GM12873 (cell line): ENCODE results near the gene NSUN5.

Experiments
- CTCF ChIP-seq: IDR thresholded peaks from 2 replicates; pipeline ENCODE4 v1.5.1; 2012; ENCODE audit warnings: low read depth, mild to moderate bottlenecking, moderate library complexity, low read length, control low read depth; ENCODE audit not compliant: insufficient read depth; ENCODE audit errors: missing control alignments

NSUN5 gene

DNA sequence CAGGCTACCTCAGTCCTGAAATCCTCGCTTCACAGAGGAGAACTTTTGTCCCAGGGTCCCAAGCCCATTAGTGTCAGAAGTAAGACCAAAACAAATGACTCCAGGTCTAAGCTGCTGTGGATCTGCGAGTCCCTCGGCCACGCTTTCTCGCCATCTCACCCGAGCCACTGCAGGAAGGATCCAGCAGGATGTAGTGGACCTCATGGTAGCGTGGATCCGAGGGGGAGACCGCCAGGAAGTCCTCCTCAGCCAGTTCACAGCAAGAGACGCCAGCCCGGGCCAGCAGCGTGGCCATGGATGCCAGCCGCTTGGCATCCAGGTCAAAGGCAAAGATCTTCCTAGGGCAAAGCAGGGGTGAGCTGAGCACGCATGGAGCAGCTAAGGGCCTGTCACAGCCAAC is 4.6 kb downstream of the NSUN5 start:
- TF ChIP-seq CTCF: no peak

DNA sequence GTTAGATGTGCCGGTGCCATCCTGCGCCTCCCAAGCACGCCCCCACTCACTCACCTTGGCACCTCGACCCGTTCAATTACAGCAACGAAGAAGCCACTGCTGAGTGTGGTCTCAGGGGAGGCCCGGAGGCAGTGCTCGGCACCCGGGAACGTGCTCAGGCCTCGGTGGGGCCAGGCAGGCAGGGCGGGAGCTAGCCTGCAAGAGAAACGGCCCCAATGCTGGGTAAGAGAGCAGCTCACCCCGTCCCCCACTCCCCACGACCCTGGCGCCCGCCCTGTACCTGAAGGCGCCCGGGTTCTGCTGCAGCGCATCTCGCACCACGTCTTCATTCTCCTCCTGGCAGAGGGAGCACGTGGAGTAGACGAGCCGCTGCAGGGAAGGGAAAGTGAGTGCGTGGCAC is 5.1 kb downstream of the NSUN5 start:
- TF ChIP-seq CTCF: no peak
